HG02943 (cell line): Measurements from ENCODE around the gene BST1.
A peak's percentile ranks its signal among the peaks of the same experiment; 100 is the strongest.

Experiments
- ATAC-seq: cut with Tn5 transposase; IDR thresholded peaks from one replicate; pipeline ENCODE4 v1.9.1; 2021; ENCODE audit warnings: mild to moderate bottlenecking, low read depth, moderate library complexity; ENCODE audit not compliant: unreplicated experiment

Gene BST1, protein sequence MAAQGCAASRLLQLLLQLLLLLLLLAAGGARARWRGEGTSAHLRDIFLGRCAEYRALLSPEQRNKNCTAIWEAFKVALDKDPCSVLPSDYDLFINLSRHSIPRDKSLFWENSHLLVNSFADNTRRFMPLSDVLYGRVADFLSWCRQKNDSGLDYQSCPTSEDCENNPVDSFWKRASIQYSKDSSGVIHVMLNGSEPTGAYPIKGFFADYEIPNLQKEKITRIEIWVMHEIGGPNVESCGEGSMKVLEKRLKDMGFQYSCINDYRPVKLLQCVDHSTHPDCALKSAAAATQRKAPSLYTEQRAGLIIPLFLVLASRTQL

DNA sequence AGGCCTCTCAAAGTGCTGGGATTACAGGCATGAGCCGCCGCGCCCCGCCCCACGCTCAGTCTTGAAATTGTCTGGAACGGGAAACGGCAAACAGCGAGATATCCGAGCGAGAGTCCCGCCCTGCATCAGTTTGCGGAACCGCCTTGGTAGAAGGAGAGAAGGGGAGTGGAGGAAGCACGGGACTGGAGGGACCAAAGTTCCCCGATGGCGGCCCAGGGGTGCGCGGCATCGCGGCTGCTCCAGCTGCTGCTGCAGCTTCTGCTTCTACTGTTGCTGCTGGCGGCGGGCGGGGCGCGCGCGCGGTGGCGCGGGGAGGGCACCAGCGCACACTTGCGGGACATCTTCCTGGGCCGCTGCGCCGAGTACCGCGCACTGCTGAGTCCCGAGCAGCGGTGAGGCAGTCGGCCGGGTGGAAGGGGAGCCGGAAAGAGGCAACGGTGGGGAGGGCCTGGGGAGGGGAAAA, at the start of gene BST1:
Gene BST1, plus strand, starts transcription at position 125 of the 463 bp plus-strand sequence. Its CDS starts 80 bp downstream, at position 205.
- no peak for ATAC-seq

DNA sequence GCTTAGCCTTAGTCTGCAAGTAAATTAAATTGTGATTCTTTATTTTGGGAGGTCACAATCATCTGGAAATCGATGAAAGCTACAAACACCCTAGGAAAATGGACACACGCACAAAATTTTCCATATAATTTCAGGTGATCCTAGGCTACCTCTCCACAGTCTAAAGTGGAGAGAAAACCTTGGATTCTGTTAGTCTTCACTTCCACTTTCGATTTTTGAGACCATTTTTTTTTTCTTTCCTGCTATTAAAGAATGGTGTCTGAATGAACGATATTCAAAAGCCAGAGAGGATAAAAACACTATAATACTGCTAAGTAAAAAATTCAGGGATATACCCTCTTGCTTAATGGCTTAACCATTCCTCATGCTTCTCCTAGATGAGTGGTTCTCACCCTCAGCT, 49.4 kb upstream of the BST1 start:
- ATAC-seq: no peak

DNA sequence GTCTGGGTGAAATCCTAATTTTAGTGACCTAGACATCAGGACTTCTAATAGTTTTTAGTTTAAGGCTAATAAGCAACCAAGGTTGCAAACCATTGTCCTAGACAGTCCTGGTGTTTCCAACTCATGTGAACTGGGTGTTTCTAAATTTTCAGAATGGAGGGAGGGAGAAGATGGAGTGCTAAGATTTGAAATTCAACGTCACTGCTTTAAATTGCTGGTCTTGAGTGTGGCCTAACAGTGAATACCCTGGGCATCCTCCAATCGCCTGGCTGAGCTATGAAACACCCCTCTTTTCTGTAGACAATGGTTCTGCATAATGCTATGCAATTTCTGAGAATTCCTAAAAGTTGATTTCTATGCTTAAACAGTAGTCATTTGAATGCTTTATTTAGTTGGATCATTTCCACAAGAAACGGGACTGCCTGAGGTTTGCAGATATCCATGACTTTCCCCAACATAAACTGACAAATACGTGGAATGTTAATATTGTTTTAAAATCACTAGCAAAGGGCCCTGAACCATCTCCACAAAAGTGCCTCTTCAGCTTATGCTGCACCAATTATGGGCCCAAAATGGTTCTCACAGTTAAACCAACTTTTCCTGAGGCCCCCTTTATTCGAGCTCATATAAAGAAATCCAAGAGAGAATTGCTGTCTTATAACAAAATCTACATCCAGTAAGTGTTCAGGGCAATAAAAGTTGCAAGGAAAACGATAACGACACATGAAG, 48.8 kb upstream of the BST1 start:
- ATAC-seq: no peak

DNA sequence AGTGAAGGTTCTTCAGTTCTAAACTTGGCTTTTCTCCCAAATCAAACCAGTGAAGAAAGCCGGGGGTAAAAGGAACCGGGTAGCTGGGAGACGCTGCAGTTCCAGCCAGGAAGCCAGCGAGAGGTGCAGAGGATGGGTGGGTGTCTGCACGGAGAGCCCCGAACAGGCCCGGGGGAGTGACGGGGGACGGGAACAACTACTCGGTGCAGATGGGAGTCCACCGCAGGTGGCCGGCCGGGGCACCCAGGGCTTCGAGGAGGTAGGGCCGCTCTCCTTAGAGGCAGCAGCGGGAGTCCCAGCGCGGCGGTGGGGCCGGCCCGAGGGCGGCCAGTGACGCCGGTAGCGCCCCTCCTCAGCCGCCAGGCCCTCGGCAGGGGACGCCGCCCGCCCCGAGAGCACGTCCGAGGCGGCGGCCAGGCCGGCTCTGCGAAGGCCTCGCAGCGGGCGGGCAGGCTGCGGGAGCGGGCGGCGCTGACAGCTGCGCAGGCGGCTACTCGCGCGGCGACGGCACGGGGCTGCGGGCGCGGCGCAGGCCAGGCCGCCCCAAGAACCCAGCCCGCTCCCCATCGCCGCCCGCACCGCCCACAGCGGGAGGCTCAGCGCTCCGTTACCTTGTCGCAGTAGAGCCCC, 48.2 kb upstream of the BST1 start:
- ATAC-seq: peak; percentile 48

DNA sequence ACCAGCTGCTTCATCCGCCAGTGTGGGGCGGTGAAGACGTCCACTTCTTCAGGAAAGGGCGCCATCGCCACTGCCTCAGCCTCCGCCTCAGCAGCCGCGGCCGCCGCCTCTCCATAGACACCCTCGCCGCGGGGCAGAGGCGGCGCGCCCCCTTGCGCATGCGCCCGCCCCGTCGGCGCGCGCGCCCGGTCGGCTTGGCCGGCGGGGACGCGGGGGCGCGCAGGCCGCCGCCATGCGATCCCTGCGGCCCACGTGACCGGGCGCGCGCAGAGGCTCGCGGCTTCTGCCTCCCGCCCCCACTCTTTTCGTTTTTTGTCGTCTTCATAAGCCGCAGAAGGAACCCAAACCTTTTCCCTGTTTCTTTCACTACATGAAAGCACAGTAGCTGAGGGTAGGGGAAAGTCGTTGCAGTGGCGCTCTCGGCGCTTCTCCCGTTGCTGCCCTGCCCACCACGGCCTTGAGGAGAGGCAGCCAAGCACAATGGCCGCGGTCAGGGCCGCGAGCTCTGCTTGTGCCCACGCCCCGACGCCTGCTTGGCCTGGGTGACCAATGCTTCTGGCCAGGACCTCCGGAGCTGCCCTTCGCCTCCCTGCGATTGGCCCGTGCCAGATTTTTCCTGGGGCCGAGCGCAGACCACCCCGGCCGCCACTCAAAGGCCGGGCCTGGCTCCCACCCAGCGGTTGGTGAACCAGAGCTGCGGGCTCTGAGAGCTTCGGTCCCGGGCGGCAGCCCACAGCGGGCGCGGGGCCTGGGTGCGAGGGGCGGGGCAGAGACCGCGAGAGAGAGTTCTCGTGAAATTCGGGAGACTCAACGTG, 47.4 kb upstream of the BST1 start, which contains the start of gene FBXL5:
Gene FBXL5, minus strand, starts transcription at position 135 of the 815 bp plus-strand sequence. Its CDS starts 70 bp downstream, at position 65.
- ATAC-seq: peak; percentile 57

DNA sequence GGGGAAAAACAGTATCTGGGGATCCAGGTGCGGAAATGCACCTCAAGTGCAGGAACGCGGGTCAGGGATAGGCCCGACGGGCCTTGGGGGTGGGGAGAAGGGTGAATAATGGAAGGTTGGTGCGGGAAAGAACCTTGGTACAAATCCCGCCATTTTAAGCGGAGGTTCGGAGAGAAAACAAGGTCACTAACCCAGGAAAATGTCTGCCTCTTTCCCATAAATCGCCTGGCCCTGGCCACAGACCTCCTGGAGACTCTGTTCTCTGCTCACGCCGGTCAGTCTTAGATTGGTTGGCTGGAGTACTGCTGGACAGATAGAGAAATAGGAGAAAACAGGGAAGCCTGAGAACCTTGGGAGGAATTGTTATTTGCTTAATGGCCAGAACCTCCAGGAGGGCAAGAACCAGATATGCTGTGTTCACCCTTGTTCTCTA, 46.8 kb upstream of the BST1 start:
- no peak for ATAC-seq

DNA sequence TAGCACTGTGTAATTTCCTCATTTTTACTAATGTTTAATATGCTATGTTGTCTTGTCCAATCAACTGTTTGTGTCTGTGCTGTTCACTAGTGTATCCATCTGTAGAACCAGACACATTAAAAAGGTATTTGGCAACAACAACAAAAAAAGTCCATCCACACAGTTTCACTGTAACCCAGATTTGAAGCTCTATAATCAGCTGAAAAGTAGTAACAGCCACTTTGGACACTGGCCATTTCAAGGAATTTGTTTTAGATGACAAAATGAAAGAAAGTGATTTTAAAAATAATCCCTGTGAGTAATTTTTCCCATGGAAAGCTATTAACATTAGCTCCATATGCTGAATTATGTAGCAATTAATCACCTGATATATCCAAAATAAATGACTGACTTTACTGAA, 45.5 kb upstream of the BST1 start:
- ATAC-seq: no peak

DNA sequence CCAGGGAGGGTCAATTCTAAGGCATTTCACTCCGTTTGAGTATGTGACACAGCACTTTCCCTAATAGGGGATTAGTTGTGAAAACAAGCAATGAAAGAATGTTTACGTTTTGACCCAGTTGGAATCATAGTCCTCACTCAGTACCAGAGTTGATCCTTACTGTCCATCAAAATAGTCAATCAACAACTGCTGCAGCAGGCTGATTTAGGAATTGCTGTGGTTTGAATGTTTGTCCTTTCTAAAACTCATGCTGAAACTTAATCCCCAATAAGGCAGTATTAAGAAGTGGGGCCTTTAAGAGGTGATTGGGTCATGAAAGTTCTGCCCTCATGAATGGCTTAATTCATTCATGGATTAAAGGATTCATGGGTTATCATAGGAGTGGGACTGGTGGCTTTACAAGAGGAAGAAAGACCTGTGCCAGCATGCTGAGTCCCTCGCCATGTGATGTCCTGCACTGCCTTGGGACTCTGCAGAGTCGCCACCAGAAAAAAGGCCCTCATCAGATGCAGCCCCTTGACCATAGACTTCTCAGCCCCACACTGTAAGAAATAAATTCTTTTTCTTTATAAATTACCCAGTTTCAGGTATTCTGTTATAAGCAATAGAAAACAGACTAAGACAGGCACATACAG, 44.6 kb upstream of the BST1 start:
- ATAC-seq: no peak

DNA sequence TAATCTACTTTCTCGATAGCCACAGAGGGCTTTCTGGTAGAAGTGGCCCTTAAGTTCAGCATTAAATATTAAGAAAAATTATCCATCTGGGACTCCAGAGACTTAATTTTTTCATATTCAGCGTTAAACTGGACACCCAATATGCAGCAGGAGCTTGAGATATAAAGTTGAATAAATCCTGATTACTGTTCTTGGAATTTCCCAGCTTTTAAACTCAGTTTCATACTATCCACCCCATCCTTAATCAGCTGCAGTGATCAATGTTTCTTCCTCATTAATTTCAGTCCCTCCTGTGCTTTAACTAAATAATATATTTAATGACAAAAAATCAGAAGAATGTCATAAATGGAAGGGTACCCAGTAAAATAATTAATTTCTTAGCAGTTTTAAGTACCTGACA, 44.1 kb upstream of the BST1 start:
- ATAC-seq: no peak

DNA sequence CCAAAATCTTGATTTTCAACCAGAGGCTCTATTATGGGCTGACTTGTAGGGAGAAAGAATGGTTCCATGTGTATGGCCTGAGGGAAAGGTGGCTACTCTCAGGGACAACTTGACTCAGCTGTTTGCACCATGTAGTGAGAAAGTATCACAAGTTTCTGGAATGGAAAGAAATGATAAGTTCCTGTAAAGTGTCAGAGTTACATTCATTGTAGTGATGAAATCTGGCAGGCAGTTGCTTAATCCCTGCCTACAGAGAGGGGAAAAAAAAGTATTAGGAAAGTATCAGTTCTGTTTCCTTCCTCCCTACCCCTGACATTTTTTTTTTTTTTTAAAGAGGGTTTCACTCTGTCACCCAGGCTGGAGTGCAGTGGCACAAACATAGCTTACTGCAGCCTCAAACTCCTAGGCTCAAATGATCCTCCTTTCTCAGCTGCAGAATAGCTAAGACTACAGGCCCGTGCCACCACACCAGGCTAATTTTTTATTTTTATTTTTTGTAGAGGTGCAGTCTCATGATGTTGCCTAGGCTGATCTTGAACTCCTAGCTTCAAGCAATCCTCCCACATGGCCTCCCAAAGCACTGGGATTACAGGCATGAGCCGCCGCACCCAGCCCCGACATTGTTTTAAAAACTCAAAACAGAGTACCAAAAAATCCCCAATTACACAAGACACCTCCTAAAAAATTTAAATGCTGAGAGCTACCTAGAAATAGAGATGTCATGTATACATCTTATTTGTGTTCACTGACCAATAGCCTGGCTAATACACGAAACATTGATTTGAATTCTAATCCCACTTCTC, 42.9 kb upstream of the BST1 start:
- ATAC-seq: no peak

DNA sequence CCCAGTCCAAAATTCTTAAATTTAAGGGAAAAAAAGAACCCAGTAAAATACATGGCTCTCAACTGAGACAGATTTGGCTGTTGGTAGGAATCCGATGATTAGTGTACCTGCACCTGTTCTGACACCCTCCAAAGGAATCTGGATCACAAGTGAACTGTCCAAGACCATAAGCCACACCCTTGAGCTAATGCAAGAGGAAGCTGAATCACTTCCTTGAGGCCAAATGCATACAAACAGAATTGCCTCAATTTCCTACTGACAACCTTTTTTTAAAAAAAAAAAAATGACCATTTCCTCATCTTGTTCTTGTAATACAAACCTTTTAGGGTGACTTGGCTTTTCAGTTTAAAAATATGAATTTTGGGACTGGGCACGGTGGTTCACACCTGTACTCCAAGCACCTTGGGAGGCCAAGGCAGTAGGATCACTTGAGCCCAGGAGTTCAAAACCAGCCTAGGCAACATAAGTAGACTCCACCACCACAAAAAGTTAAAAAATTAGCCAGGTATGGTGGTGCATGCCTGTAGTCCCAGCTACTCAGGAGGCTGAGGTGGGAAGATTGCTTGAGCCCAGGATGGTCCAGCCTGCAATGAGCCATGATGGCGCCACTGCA, 37.0 kb upstream of the BST1 start:
- no peak for ATAC-seq

DNA sequence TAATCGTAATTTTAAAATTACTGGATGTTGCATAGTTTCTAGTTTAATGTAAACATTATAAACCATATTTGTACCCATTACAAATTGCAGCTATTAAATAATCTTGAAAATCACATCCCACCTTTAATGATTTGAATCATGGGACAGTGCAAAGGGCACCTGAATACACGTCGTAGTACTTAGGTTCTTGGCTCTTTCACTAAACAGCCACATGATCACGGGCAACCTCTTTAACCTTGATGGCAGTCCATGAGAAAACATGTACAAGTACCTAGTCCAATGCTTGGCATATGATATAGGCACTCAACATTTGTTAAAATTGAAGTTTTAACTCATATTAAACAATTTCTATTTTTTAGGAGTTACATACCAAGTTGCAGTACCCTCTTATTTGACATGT, 35.9 kb upstream of the BST1 start:
- no peak for ATAC-seq

DNA sequence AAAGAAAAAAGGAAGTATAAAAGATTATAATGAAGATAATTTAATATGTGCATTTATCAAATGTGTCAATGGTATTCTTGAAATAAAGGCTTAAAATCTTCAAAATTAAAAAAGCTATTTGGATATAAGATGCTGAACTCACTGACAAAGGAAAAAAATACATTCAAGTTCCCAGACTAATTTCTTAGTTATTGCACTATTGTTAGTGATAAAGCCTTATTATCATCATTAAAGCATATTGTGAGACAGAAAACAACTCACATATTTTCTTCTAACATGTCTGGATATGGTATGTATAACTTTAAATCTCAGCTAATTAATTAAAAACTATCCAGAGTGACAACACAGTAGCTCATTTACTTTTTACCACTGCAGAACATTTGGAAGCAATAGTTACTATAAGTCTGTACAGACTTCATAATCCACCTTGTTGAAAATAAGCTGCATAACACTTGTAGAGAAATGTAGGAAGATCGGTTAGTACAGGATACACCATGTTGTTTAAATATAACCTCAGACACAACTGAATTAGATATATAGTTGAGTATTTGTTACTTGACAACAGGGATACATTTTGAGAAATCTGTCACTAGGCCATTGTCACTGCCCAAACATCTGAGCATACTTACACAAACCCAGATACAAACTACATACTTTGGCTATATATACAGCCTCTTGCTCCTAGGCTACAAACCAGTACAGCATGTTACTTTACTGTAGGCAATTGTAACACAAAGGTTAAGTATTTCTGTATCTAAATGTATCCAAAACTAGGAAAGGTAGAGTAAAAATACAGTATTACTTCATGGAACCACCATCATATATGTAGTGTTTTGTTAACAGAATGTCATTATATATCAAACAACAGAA, 34.1 kb upstream of the BST1 start:
- ATAC-seq: no peak

DNA sequence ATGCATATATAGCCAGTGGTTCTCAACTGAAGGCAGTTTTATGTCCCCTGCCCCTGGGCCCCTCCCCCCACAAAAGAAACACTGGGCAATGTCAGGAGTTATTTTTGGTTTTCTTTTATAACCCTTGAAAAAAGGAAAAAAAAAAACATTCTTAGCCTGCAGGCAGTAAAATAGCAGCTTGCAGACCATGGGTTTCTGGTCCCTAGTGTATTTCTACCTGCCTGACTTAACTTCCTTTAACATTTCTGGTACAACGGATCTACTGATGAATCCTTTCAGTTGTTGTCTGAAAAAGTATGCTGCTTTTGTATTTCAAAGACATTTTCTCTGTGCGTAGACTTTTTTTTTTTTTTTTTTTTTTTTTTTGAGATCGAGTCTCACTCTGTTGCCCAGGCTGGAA, 32.3 kb upstream of the BST1 start:
- no peak for ATAC-seq

DNA sequence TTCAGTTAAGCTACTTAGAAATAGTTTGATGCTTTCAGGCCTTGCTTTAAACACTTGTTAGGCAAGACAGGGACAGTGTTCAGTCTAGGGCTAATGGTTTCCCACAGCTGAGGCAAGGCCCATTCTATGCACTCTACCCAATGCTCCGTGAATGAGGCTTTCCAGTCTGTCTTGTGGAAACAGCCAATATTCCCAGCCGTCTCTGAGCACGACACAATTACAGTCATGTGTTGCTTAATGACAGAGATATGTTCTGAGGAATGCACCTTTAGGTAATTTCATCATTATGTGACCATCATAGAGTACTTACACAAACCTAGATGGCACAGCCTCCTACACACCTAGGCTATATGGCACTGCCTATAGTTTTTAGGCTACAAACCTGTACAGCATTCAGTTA, 30.8 kb upstream of the BST1 start:
- ATAC-seq: no peak

DNA sequence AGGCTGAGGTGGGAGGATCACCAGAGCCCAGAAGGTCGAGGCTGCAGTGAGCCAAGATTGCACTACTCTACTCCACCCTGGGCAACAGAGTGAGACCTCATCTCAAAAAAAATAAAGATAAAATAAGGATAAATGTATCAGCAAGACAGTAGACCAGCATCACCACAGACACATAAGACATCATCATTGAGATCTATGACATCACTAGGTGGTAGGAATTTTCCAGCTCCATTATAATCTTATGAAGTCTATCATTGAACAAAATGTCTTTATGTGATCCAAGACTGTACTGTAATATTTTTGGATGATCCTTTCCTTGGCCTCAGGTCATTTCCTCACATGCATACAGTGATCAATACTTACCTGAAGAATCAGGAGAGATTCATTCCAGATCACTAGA, 29.5 kb upstream of the BST1 start:
- ATAC-seq: no peak

DNA sequence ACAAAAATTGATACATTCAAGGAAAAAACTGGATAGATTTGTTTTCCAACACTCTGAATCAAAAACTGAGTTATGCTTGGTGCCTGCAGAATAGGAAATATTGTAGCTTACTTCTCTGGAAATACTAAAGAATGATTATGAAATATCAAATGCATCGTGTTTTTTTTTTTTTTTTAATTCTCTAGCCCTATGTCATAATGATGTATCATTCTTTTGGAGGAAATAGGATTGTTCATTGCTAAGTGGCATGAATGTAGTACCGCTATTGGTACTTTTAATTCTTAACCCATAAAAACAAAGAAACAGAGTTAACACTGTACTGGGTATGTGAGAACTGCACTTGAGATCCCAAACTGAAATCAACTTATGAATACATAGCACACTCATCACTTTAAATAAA, 28.8 kb upstream of the BST1 start:
- ATAC-seq: no peak

DNA sequence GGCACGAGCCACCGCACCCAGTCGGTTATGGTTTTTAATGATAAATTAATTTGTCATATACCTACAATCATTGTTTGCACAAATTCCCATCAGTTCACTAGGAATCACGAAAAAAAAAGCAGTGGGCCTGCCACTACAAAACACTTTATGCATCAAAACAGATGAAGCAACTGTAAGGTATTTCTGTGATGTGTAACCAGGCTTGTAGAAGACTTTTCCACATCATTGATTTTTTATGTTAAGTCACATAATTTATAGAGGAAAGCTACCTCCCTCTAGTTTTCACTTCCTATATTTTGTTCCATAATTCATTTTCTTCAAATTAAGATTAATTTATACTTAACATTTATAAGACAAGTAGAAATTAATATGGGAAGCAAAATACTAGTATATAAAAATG, 27.9 kb upstream of the BST1 start:
- no peak for ATAC-seq
